Smooth muscle cell (in vitro differentiated cells): ENCODE data around the gene CAP2. TPM values are rescaled to one million over a fixed set of nuclear protein-coding genes. Genes with fewer than 3 reads are reported as not detected.

Experiments used
- DNase-seq: peaks from one replicate; lab custom pipeline; 2025; ENCODE audit not compliant: unreplicated experiment; lab: John Stamatoyannopoulos, UW
- H2AFZ ChIP-seq: fragments of 200-600 bp; sonication (generic); 2 replicates; pipeline ENCODE4 v1.6.0; 2016; ENCODE audit warnings: antibody characterized with exemption, low read depth, mild to moderate bottlenecking
- H3F3A ChIP-seq: fragments of 200-600 bp; sonication (generic); 2 replicates; pipeline ENCODE4 v1.6.0; 2017; ENCODE audit warnings: antibody characterized with exemption, low read depth
- H3K27ac ChIP-seq: fragments of 200-600 bp; sonication (generic); 2 replicates; pipeline ENCODE4 v1.5.1; 2016; ENCODE audit warnings: low read depth, mild to moderate bottlenecking
- H3K27me3 ChIP-seq: fragments of 200-600 bp; sonication (generic); 2 replicates; pipeline ENCODE4 v1.6.1; 2016; ENCODE audit warnings: low read depth, mild to moderate bottlenecking
- H3K36me3 ChIP-seq: fragments of 200-600 bp; sonication (generic); 2 replicates; pipeline ENCODE4 v1.5.1; 2016; ENCODE audit warnings: low read depth
- H3K4me1 ChIP-seq: fragments of 200-600 bp; sonication (generic); 2 replicates; pipeline ENCODE4 v1.5.1; 2016; ENCODE audit warnings: low read depth
- H3K4me2 ChIP-seq: fragments of 200-600 bp; sonication (generic); 2 replicates; pipeline ENCODE4 v1.6.0; 2016; ENCODE audit warnings: mild to moderate bottlenecking
- H3K4me3 ChIP-seq: fragments of 200-600 bp; sonication (generic); 2 replicates; pipeline ENCODE4 v1.5.1; 2016; ENCODE audit warnings: mild to moderate bottlenecking
- H3K79me2 ChIP-seq: fragments of 200-600 bp; sonication (generic); 2 replicates; pipeline ENCODE4 v1.6.0; 2016; ENCODE audit warnings: low read depth, mild to moderate bottlenecking
- H3K9ac ChIP-seq: fragments of 200-600 bp; sonication (generic); 2 replicates; pipeline ENCODE4 v1.6.0; 2016; ENCODE audit warnings: low read depth
- H3K9me3 ChIP-seq: fragments of 200-600 bp; sonication (generic); replicated peaks from 2 replicates; pipeline ENCODE4 v1.5.1; 2016; ENCODE audit warnings: low read depth
- H4K20me1 ChIP-seq: fragments of 200-600 bp; sonication (generic); 2 replicates; pipeline ENCODE4 v1.6.0; 2016; ENCODE audit warnings: low read depth
- WGBS: methylation state at CpG from one replicate; pipeline ENCODE4 v1.1.7; 2016; ENCODE audit warnings: low lambda C conversion rate; 5-methylcytosine and 5-hydroxymethylcytosine counted together
- polyA plus RNA-seq: library from polyadenylated mRNA; unstranded; fragments of >200 nt; fragmentation: Nextera tagmentation; extraction: Ambion mirVana; gene quantifications from 2 replicates; pipeline ENCODE4 v1.2.1, GENCODE V29; 2016
- total RNA-seq: library from RNA; depleted of rRNA; stranded (reverse); fragments of >200 nt; gene quantifications from 2 replicates; pipeline ENCODE4 v1.2.3, GENCODE V29; 2014
- TF ChIP-seq, protein P1 (sequence below): fragments of 200-600 bp; sonication (generic); IDR thresholded peaks from 2 replicates; pipeline ENCODE4 v1.5.1; 2017; ENCODE audit warnings: borderline replicate concordance, mild to moderate bottlenecking, antibody characterized with exemption; ENCODE audit not compliant: insufficient read depth, poor library complexity, severe bottlenecking

CAP2 gene
- total and polyA plus RNA-seq, 2 experiments from 2014 or later = 19.0 to 27.7 TPM

GRCh38 chr6:17448165-17448564 is 54.8 kb downstream of the CAP2 start:
- Histone ChIP-seq H3K4me3 (no peak overlapping the region), H3K27me3 (no peaks in the 10 kb centered on the region), H3K27ac (no peak overlapping the region), H4K20me1 (no peaks in the 10 kb centered on the region), H3K9ac (no peak overlapping the region), H3K9me3 (no peaks in the 10 kb centered on the region), H3K4me1 (no peaks in the 10 kb centered on the region), H3F3A (no peaks in the 10 kb centered on the region), H3K79me2 (no peaks in the 10 kb centered on the region), H3K4me2 (no peak overlapping the region), H3K36me3 (no peaks in the 10 kb centered on the region), H2AFZ (no peak overlapping the region)
- 100% methylated on average over 1 of the region's 1 CpG for WGBS
- TF ChIP-seq, protein P1, sequence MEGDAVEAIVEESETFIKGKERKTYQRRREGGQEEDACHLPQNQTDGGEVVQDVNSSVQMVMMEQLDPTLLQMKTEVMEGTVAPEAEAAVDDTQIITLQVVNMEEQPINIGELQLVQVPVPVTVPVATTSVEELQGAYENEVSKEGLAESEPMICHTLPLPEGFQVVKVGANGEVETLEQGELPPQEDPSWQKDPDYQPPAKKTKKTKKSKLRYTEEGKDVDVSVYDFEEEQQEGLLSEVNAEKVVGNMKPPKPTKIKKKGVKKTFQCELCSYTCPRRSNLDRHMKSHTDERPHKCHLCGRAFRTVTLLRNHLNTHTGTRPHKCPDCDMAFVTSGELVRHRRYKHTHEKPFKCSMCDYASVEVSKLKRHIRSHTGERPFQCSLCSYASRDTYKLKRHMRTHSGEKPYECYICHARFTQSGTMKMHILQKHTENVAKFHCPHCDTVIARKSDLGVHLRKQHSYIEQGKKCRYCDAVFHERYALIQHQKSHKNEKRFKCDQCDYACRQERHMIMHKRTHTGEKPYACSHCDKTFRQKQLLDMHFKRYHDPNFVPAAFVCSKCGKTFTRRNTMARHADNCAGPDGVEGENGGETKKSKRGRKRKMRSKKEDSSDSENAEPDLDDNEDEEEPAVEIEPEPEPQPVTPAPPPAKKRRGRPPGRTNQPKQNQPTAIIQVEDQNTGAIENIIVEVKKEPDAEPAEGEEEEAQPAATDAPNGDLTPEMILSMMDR = no peak
- no peak for DNase-seq

DNA sequence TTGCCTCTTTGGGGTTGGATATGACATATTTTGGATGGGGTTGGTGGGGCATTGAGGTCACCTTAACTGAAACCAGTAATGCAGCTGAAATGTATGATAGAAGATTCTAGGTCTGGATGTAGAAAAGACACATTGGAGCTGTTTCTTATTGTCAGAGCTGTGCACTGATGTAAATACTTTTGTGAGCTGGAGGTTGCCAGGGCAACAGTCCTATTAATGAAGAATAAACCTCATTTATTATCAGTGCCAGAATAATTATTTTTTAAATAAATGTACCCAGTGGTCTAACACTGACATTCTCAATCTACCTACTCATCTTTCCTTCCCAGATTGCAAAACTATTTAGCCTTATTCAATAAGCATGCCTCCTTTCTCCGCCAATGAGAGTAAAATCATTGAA is 57.0 kb downstream of the CAP2 start:
- Histone ChIP-seq H3F3A (no peaks in the 10 kb centered on the region), H3K27me3 (no peaks in the 10 kb centered on the region), H2AFZ (no peak overlapping the region), H3K4me1 (no peaks in the 10 kb centered on the region), H3K4me3 (no peak overlapping the region), H4K20me1 (no peaks in the 10 kb centered on the region), H3K9me3 (no peaks in the 10 kb centered on the region), H3K27ac (no peak overlapping the region), H3K9ac (no peak overlapping the region), H3K79me2 (no peaks in the 10 kb centered on the region), H3K36me3 (no peaks in the 10 kb centered on the region), H3K4me2 (no peak overlapping the region)
- WGBS = 93% methylated on average over 1 of the region's 1 CpG
- DNase-seq = no peak
- TF ChIP-seq, protein P1 = no peak

- no peaks in the 10 kb centered on the region for H3K9me3 ChIP-seq
- WGBS = 68% methylated on average over 5 of the region's 5 CpGs
- H3K36me3 ChIP-seq = no peaks in the 10 kb centered on the region
- no peaks in the 10 kb centered on the region for H3F3A ChIP-seq
- no peaks in the 10 kb centered on the region for H3K4me1 ChIP-seq
- H2AFZ ChIP-seq = no peak overlapping the region
- H3K27me3 ChIP-seq = no peaks in the 10 kb centered on the region
- TF ChIP-seq, protein P1 = no peak
- H3K79me2 ChIP-seq = no peaks in the 10 kb centered on the region
- H3K4me2 ChIP-seq = no peak overlapping the region
- no peaks in the 10 kb centered on the region for H4K20me1 ChIP-seq
- no peak overlapping the region for H3K9ac ChIP-seq
- H3K4me3 ChIP-seq = no peak overlapping the region
- no peak for DNase-seq
- H3K27ac ChIP-seq = no peak overlapping the region
Observed at GRCh38 chr6:17450832-17451231, 57.4 kb downstream of the CAP2 start.

DNA sequence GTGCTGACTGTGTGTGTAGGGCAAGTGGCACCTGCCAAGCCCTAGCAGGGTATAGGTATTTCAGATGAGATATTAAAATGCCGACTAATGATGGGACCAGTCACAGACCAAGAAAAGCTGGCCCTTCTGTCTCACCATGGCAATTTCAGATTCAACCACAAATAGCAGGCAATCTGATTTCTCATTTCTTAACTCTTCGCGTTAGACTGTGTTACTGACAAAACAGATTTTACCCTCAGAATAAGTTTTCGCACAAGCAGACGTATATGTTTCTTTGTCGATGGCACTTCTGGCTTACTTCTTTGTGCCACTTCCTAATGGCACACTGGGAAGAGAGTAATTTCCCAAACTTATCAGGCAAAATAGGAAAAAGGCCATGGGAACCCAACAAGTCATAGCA is 58.7 kb downstream of the CAP2 start:
- Histone ChIP-seq H4K20me1 (no peaks in the 10 kb centered on the region), H3K9me3 (no peaks in the 10 kb centered on the region), H2AFZ (no peak overlapping the region), H3F3A (no peaks in the 10 kb centered on the region), H3K79me2 (no peaks in the 10 kb centered on the region), H3K9ac (no peak overlapping the region), H3K27me3 (no peaks in the 10 kb centered on the region), H3K4me3 (no peak overlapping the region), H3K4me1 (no peaks in the 10 kb centered on the region), H3K36me3 (no peaks in the 10 kb centered on the region), H3K4me2 (no peak overlapping the region), H3K27ac (no peak overlapping the region)
- DNase-seq = no peak
- 99% methylated on average over 6 of the region's 6 CpGs for WGBS
- TF ChIP-seq, protein P1 = no peak
